Liver (tissue), 9 donors: ENCODE results near the gene CRYBG1. TPM values are rescaled to one million over a fixed set of nuclear protein-coding genes. Genes with fewer than 3 reads are reported as not detected.

ENCODE experiments used
- DNase-seq: peaks from one replicate; pipeline ENCODE4 v3.0.0-alpha.2; 2017; ENCODE audit warnings: low spot score
- H3K27ac ChIP-seq, 2 donors: one replicate each; pipeline ENCODE4 v1.7.0; 2013; ENCODE audit warnings: inconsistent platforms in 2 of 2, low read length in 2 of 2, control low read depth in 1 of 2, low read depth in 1 of 2, mild to moderate bottlenecking in 1 of 2
- H3K27me3 ChIP-seq, 4 donors: one replicate each; pipeline versions ENCODE4 v1.6.1 to v1.7.0; 2013; ENCODE audit warnings: low read length in 3 of 4, inconsistent platforms in 1 of 4, mild to moderate bottlenecking in 1 of 4, moderate library complexity in 1 of 4; ENCODE audit not compliant: control insufficient read depth in 4 of 4, insufficient read depth in 4 of 4
- H3K36me3 ChIP-seq, 4 donors: one replicate each; pipeline versions ENCODE4 v1.6.1 to v1.7.0; 2013; ENCODE audit warnings: low read length in 3 of 4, mild to moderate bottlenecking in 3 of 4, low read depth in 1 of 4, moderate library complexity in 1 of 4; ENCODE audit not compliant: control insufficient read depth in 4 of 4, insufficient read depth in 3 of 4
- H3K4me1 ChIP-seq, 4 donors: one replicate each; pipeline versions ENCODE4 v1.6.1 to v1.7.0; 2013; ENCODE audit warnings: low read length in 3 of 4, mild to moderate bottlenecking in 3 of 4, moderate library complexity in 1 of 4; ENCODE audit not compliant: control insufficient read depth in 4 of 4, insufficient read depth in 4 of 4
- H3K4me3 ChIP-seq, 3 donors: one replicate each; pipeline versions ENCODE4 v1.6.1 to v1.7.0; 2013; ENCODE audit warnings: low read length in 3 of 3, control low read depth in 1 of 3, low read depth in 1 of 3, mild to moderate bottlenecking in 1 of 3
- H3K9ac ChIP-seq, 2 donors: one replicate each; pipeline ENCODE4 v1.7.0; 2013; ENCODE audit warnings: low read length in 2 of 2, mild to moderate bottlenecking in 2 of 2, moderate library complexity in 2 of 2, control low read depth in 1 of 2, low read depth in 1 of 2
- H3K9me3 ChIP-seq, 4 donors: one replicate each; pipeline versions ENCODE4 v1.6.1 to v1.7.0; 2013; ENCODE audit warnings: low read length in 3 of 4; ENCODE audit not compliant: control insufficient read depth in 4 of 4
- CTCF ChIP-seq: fragments of 150-350 bp; IDR thresholded peaks from 2 replicates; pipeline ENCODE4 v1.5.1; 2017; ENCODE audit warnings: improper control_type of control experiment, low read depth, low read length; ENCODE audit not compliant: missing input control
- EGR1 ChIP-seq, 2 donors: IDR thresholded peaks; 2 replicates each; pipeline ENCODE4 v1.6.1; 2016 to 2018; ENCODE audit warnings: antibody characterized with exemption in 2 of 2, low read depth in 2 of 2
- FOXA1 ChIP-seq: IDR thresholded peaks from 2 replicates; pipeline ENCODE4 v1.6.1; 2016; ENCODE audit warnings: antibody characterized with exemption
- FOXA2 ChIP-seq: IDR thresholded peaks from 2 replicates; pipeline ENCODE4 v1.6.1; 2016; ENCODE audit warnings: antibody characterized with exemption
- GABPA ChIP-seq, 2 donors: IDR thresholded peaks in 1 of 2; conservative IDR thresholded peaks in 1 of 2; 2 replicates each; pipeline ENCODE4 v1.6.1; 2016; ENCODE audit warnings: antibody characterized with exemption in 2 of 2, mild to moderate bottlenecking in 1 of 2, moderate library complexity in 1 of 2
- HNF4A ChIP-seq, 2 donors: conservative IDR thresholded peaks; 2 replicates each; pipeline ENCODE4 v1.6.1; 2016; ENCODE audit warnings: antibody characterized with exemption in 2 of 2, mild to moderate bottlenecking in 2 of 2
- HNF4G ChIP-seq: IDR thresholded peaks from 2 replicates; pipeline ENCODE4 v1.6.1; 2016; ENCODE audit warnings: antibody characterized with exemption
- JUND ChIP-seq, 2 donors: IDR thresholded peaks; 2 replicates each; pipeline ENCODE4 v1.6.1; 2016; ENCODE audit warnings: antibody characterized with exemption in 2 of 2
- NR2F2 ChIP-seq: IDR thresholded peaks from 2 replicates; pipeline ENCODE4 v1.6.1; 2016; ENCODE audit warnings: antibody characterized with exemption
- RAD21 ChIP-seq, 2 donors: IDR thresholded peaks; 2 replicates each; pipeline ENCODE4 v1.6.1; 2016; ENCODE audit warnings: antibody characterized with exemption in 2 of 2, mild to moderate bottlenecking in 2 of 2
- REST ChIP-seq: IDR thresholded peaks from 2 replicates; pipeline ENCODE4 v1.6.1; 2016; ENCODE audit warnings: antibody characterized with exemption, mild to moderate bottlenecking
- RXRA ChIP-seq, 2 donors: IDR thresholded peaks; 2 replicates each; pipeline ENCODE4 v1.6.1; 2017 to 2018; ENCODE audit warnings: antibody characterized with exemption in 2 of 2, mild to moderate bottlenecking in 1 of 2
- SP1 ChIP-seq: IDR thresholded peaks from 2 replicates; pipeline ENCODE4 v1.6.1; 2018; ENCODE audit warnings: antibody characterized with exemption, mild to moderate bottlenecking
- TAF1 ChIP-seq: conservative IDR thresholded peaks from 2 replicates; pipeline ENCODE4 v1.6.1; 2016; ENCODE audit warnings: antibody characterized with exemption, mild to moderate bottlenecking
- YY1 ChIP-seq: IDR thresholded peaks from 2 replicates; pipeline ENCODE4 v1.6.1; 2016; ENCODE audit warnings: antibody characterized with exemption, mild to moderate bottlenecking
- WGBS: extraction: QIAGEN DNeasy Blood & Tissue Kit; methylation state at CpG from one replicate; pipeline ENCODE4 v1.1.7; 2013; 5-methylcytosine and 5-hydroxymethylcytosine counted together
- polyA plus RNA-seq, 2 donors: library from polyadenylated mRNA; stranded (reverse) in 1 of 2; unstranded in 1 of 2; fragments of 200-250 nt in 1 of 2; fragments of >200 nt in 1 of 2; fragmentation: Nextera tagmentation in 1 of 2; extraction: Ambion mirVana in 1 of 2; gene quantifications; one replicate each; pipeline versions ENCODE4 v1.2.1 to v1.2.3, GENCODE V29; 2013 to 2015
- total RNA-seq, 2 donors: library from RNA; depleted of rRNA; stranded (reverse); fragments of >200 nt; gene quantifications; one replicate each; pipeline ENCODE4 v1.2.3, GENCODE V29; 2014
- TF ChIP-seq, protein P1 (sequence below): IDR thresholded peaks from 2 replicates; pipeline ENCODE4 v1.6.1; 2016; ENCODE audit warnings: antibody characterized with exemption
- TF ChIP-seq, protein P2 (sequence below): IDR thresholded peaks from 2 replicates; pipeline ENCODE4 v1.6.1; 2016; ENCODE audit warnings: antibody characterized with exemption
- donor health status: healthy.
- donor health status: healthy.
- donor health status: healthy.
- donor health status: healthy.
- donor health status: healthy.

Gene CRYBG1
- total and polyA plus RNA-seq, 4 donors = 2.3 to 8.7 (median 4.0) TPM

- 89% methylated on average over 6 of the region's 6 CpGs for WGBS
- H3K36me3 ChIP-seq = no peaks in the 10 kb centered on the region
- TF ChIP-seq RXRA (IDR thresholded peaks at IDR 0.05) (no peak), YY1 (no peak), HNF4A (conservative IDR thresholded peaks at IDR 0.05) (no peak), SP1 (no peak), CTCF (no peak), RAD21 (IDR thresholded peaks at IDR 0.05) (no peak), TAF1 (no peak)
- TF ChIP-seq, protein P1, sequence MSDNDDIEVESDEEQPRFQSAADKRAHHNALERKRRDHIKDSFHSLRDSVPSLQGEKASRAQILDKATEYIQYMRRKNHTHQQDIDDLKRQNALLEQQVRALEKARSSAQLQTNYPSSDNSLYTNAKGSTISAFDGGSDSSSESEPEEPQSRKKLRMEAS = no peak
Observed at GRCh38 chr6:106417572-106418147, 57.1 kb downstream of the CRYBG1 start.

GRCh38 chr6:106419900-106420613 lies 59.5 kb downstream of the CRYBG1 start:
- Histone ChIP-seq H3K27ac (no peak overlapping the region), H3K4me1 (no peaks in the 10 kb centered on the region), H3K4me3 (no peak overlapping the region), H3K27me3 (no peaks in the 10 kb centered on the region), H3K9ac (no peak overlapping the region), H3K9me3 (no peaks in the 10 kb centered on the region), H3K36me3 (no peaks in the 10 kb centered on the region)
- no peak for TF ChIP-seq HNF4A (conservative IDR thresholded peaks at IDR 0.05)
- TF ChIP-seq EGR1 (IDR thresholded peaks at IDR 0.05; ENCODE audit: low read depth in 2 of 2) = no peak
- no peak for TF ChIP-seq NR2F2
- no peak for TF ChIP-seq FOXA2
- no peak for TF ChIP-seq JUND (IDR thresholded peaks at IDR 0.05)
- TF ChIP-seq REST = no peak
- TF ChIP-seq SP1 = no peak
- no peak for TF ChIP-seq CTCF
- TF ChIP-seq FOXA1 = no peak
- no peak for TF ChIP-seq YY1
- no peak for TF ChIP-seq RAD21 (IDR thresholded peaks at IDR 0.05)
- no peak for TF ChIP-seq TAF1
- no peak for TF ChIP-seq HNF4G
- TF ChIP-seq GABPA (IDR thresholded peaks at IDR 0.05 in 1 of 2, conservative IDR thresholded peaks at IDR 0.05 in 1 of 2) = no peak
- TF ChIP-seq RXRA (IDR thresholded peaks at IDR 0.05) = no peak
- TF ChIP-seq, protein P1 = no peak
- TF ChIP-seq, protein P2, sequence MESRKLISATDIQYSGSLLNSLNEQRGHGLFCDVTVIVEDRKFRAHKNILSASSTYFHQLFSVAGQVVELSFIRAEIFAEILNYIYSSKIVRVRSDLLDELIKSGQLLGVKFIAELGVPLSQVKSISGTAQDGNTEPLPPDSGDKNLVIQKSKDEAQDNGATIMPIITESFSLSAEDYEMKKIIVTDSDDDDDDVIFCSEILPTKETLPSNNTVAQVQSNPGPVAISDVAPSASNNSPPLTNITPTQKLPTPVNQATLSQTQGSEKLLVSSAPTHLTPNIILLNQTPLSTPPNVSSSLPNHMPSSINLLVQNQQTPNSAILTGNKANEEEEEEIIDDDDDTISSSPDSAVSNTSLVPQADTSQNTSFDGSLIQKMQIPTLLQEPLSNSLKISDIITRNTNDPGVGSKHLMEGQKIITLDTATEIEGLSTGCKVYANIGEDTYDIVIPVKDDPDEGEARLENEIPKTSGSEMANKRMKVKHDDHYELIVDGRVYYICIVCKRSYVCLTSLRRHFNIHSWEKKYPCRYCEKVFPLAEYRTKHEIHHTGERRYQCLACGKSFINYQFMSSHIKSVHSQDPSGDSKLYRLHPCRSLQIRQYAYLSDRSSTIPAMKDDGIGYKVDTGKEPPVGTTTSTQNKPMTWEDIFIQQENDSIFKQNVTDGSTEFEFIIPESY = no peak
- no peak for DNase-seq
- 52% methylated on average over 2 of the region's 2 CpGs for WGBS

More at GRCh38 chr6:106417572-106418147, 57.1 kb downstream of the CRYBG1 start:
- Histone ChIP-seq H3K27me3 (no peaks in the 10 kb centered on the region), H3K27ac (no peak overlapping the region), H3K4me3 (no peak overlapping the region), H3K9ac (no peak overlapping the region), H3K9me3 (no peaks in the 10 kb centered on the region), H3K4me1 (no peaks in the 10 kb centered on the region)
- DNase-seq = no peak
